ENCODE measurements around the gene LCN10.

LCN10 gene

GRCh38 chr9:136720898-136721338 is 21.8 kb downstream of the LCN10 start:
- Histone ChIP-seq H3K14ac (ENCODE audit: low read length in 2 of 2) (no peak overlapping the region), H3K79me1 (replicated peaks; ENCODE audit: low read length, poor library complexity, severe bottlenecking) (peaks cover 10% of the 10 kb centered on the region), H4K91ac (ENCODE audit: low read length) (no peak overlapping the region), H3K9me3 (ENCODE audit: control insufficient read depth, low read length) (no peaks in the 10 kb centered on the region), H2BK15ac (ENCODE audit: low read depth, poor library complexity, severe bottlenecking) (no peak overlapping the region), H2AK5ac (ENCODE audit: low read length, severe bottlenecking) (no peak overlapping the region), H3K18ac (ENCODE audit: low read depth in 1 of 2, low read length in 2 of 2) (no peak overlapping the region), H3K23ac (ENCODE audit: low read length in 2 of 2) (no peak overlapping the region), H3K4me1 (ENCODE audit: control insufficient read depth, insufficient read depth, low read depth, low read length) (peaks cover 42% of the 10 kb centered on the region), H2BK120ac (ENCODE audit: low read depth, low read length) (no peak overlapping the region), H3K9ac (ENCODE audit: low read length) (peak overlapping the region; percentile 29), H4K8ac (ENCODE audit: low read length) (no peak overlapping the region), H3K4me2 (ENCODE audit: low read length, poor library complexity, severe bottlenecking) (no peak overlapping the region), H2AFZ (ENCODE audit: low read depth, low read length) (no peak overlapping the region), H2BK5ac (ENCODE audit: low read depth, low read length, poor library complexity, severe bottlenecking) (no peak overlapping the region), H3K27ac (ENCODE audit: low read length, poor library complexity, severe bottlenecking) (no peak overlapping the region), H2BK12ac (ENCODE audit: low read length in 2 of 2) (no peak overlapping the region), H3K4ac (ENCODE audit: low read depth in 1 of 2, low read length in 2 of 2) (no peak overlapping the region), H3K27me3 (ENCODE audit: control insufficient read depth in 1 of 2, insufficient read depth in 1 of 2, low read length in 2 of 2) (peaks cover 0 to 10% of the 10 kb centered on the region in 2 experiments), H3K4me3 (ENCODE audit: insufficient read depth in 1 of 2, low read depth in 1 of 2, low read length in 2 of 2) (no peak overlapping the region), H3K36me3 (ENCODE audit: control insufficient read depth in 1 of 2, insufficient read depth in 2 of 2, low read depth in 1 of 2, low read length in 2 of 2) (peaks cover 40 to 53% of the 10 kb centered on the region in 2 experiments)
- DNase-seq = no peak
- WGBS = 85% methylated on average over 11 of the region's 11 CpGs

DNA sequence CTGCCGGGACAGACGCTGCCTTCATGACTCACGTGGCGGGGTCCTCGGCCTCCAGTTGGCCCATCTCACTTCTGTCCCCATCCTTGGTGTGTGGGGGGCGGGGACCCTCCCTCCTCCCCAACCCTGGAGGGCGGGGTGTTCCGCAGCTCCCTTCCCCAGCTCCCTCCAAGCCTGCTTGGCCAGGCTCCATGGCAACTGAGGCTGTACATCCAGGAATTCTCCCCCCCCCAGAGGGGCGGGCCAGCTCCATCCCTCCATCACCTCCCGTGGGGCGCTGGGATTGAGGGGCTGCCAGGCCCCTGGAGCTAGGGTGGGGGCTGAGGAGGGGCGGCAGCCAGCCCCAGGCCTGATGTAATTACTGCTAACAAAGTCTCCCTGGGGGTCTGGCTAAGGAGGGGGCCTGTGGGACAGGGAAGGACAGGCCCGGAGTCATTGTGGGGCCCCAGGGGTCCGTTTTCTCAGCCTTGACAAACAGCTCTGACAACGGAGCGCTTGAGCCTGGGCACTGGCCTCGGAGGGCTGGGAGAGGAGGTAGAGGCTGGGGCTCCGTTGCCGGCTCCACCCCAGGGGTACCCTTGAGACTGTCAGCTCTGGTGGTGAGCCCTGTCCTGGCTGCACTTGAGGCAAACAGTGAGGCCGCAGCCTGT is 22.4 kb downstream of the LCN10 start:
- WGBS = 50% methylated on average over 17 of the region's 20 CpGs
- H2BK12ac ChIP-seq (ENCODE audit: low read length in 2 of 2) = no peak overlapping the region
- DNase-seq = no peak

DNA sequence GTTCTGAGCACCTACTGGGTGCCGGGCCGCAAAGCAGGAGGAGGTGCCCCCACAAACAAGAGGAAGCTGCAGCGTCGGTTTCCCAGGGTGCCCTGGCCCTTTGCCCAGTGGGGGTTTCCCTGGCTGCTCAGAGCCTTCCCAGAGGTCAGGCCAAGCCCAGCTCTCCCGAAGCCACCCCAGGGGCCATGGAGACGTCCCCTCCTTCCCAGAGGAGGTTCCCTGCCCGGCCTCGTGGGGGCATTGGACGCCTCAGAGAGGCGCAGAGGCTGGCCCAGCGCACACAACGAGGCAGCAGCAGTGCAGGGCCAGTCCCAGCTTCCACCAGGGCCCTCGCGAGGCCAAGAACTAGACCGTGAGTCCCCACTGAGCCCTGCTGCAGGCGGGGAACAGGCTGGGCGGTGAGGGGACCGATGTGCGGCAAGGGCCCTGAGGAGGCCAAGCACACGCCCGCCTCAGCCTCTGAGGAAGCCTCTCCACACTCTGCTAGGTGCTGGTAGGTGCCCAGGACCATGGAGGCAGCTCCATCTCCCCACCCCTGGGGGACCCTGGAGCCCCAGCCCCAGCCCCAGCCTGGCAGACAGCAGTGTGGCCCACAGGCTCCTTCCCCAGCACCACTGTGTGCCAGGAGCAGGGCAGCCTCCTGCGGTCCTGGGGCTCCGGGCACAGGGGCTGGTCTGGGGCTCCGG is 23.4 kb downstream of the LCN10 start:
- Histone ChIP-seq H2AFZ (ENCODE audit: low read depth, low read length) (no peak overlapping the region), H3K18ac (ENCODE audit: low read depth in 1 of 2, low read length in 2 of 2) (no peak overlapping the region), H2AK5ac (ENCODE audit: low read length, severe bottlenecking) (no peak overlapping the region), H2BK5ac (ENCODE audit: low read depth, low read length, poor library complexity, severe bottlenecking) (no peak overlapping the region), H3K27me3 (ENCODE audit: control insufficient read depth in 1 of 2, insufficient read depth in 1 of 2, low read length in 2 of 2) (peaks cover 0 to 16% of the 10 kb centered on the region in 2 experiments), H3K4me2 (ENCODE audit: low read length, poor library complexity, severe bottlenecking) (no peak overlapping the region), H3K14ac (ENCODE audit: low read length in 2 of 2) (no peak overlapping the region), H4K91ac (ENCODE audit: low read length) (peak overlapping the region; percentile 30), H4K8ac (ENCODE audit: low read length) (no peak overlapping the region), H3K4me1 (ENCODE audit: control insufficient read depth, insufficient read depth, low read depth, low read length) (peaks cover 34% of the 10 kb centered on the region), H2BK15ac (ENCODE audit: low read depth, poor library complexity, severe bottlenecking) (no peak overlapping the region), H2BK120ac (ENCODE audit: low read depth, low read length) (no peak overlapping the region), H3K9me3 (ENCODE audit: control insufficient read depth, low read length) (no peaks in the 10 kb centered on the region), H2BK12ac (ENCODE audit: low read length in 2 of 2) (no peak overlapping the region), H3K36me3 (ENCODE audit: control insufficient read depth in 1 of 2, insufficient read depth in 2 of 2, low read depth in 1 of 2, low read length in 2 of 2) (peaks cover 26 to 43% of the 10 kb centered on the region in 2 experiments), H3K79me1 (replicated peaks; ENCODE audit: low read length, poor library complexity, severe bottlenecking) (peaks cover 10% of the 10 kb centered on the region), H3K9ac (ENCODE audit: low read length) (no peak overlapping the region), H3K4ac (ENCODE audit: low read depth in 1 of 2, low read length in 2 of 2) (no peak overlapping the region), H3K27ac (ENCODE audit: low read length, poor library complexity, severe bottlenecking) (no peak overlapping the region), H3K23ac (ENCODE audit: low read length in 2 of 2) (no peak overlapping the region), H3K4me3 (ENCODE audit: insufficient read depth in 1 of 2, low read depth in 1 of 2, low read length in 2 of 2) (no peak overlapping the region)
- no peak for DNase-seq
- 87% methylated on average over 24 of the region's 24 CpGs for WGBS

More for the DNA sequence above, 22.4 kb downstream of the LCN10 start:
- H3K4me1 ChIP-seq (ENCODE audit: control insufficient read depth, insufficient read depth, low read depth, low read length) = peaks cover 36% of the 10 kb centered on the region
- H3K18ac ChIP-seq (ENCODE audit: low read depth in 1 of 2, low read length in 2 of 2) = no peak overlapping the region
- no peak overlapping the region for H3K4me3 ChIP-seq (ENCODE audit: insufficient read depth in 1 of 2, low read depth in 1 of 2, low read length in 2 of 2)
- no peak overlapping the region for H3K23ac ChIP-seq (ENCODE audit: low read length in 2 of 2)
- peak overlapping the region; percentile 29 for H3K9ac ChIP-seq (ENCODE audit: low read length)
- no peak overlapping the region for H2BK120ac ChIP-seq (ENCODE audit: low read depth, low read length)
- no peak overlapping the region for H3K14ac ChIP-seq (ENCODE audit: low read length in 2 of 2)
- H3K79me1 ChIP-seq (replicated peaks; ENCODE audit: low read length, poor library complexity, severe bottlenecking) = peaks cover 10% of the 10 kb centered on the region
- no peak overlapping the region for H3K27ac ChIP-seq (ENCODE audit: low read length, poor library complexity, severe bottlenecking)
- peaks cover 0 to 10% of the 10 kb centered on the region in 2 experiments for H3K27me3 ChIP-seq (ENCODE audit: control insufficient read depth in 1 of 2, insufficient read depth in 1 of 2, low read length in 2 of 2)
- H2BK5ac ChIP-seq (ENCODE audit: low read depth, low read length, poor library complexity, severe bottlenecking) = no peak overlapping the region
- H3K4ac ChIP-seq (ENCODE audit: low read depth in 1 of 2, low read length in 2 of 2) = no peak overlapping the region
- H3K36me3 ChIP-seq (ENCODE audit: control insufficient read depth in 1 of 2, insufficient read depth in 2 of 2, low read depth in 1 of 2, low read length in 2 of 2) = peaks cover 35 to 48% of the 10 kb centered on the region in 2 experiments
- no peak overlapping the region for H2AK5ac ChIP-seq (ENCODE audit: low read length, severe bottlenecking)
- H2AFZ ChIP-seq (ENCODE audit: low read depth, low read length) = no peak overlapping the region
- no peaks in the 10 kb centered on the region for H3K9me3 ChIP-seq (ENCODE audit: control insufficient read depth, low read length)
- H4K8ac ChIP-seq (ENCODE audit: low read length) = no peak overlapping the region
- no peak overlapping the region for H2BK15ac ChIP-seq (ENCODE audit: low read depth, poor library complexity, severe bottlenecking)
- no peak overlapping the region for H3K4me2 ChIP-seq (ENCODE audit: low read length, poor library complexity, severe bottlenecking)
- no peak overlapping the region for H4K91ac ChIP-seq (ENCODE audit: low read length)

GRCh38 chr9:136718345-136719194 is 24.2 kb downstream of the LCN10 start:
- WGBS = 93% methylated on average over 20 of the region's 20 CpGs
- no peak overlapping the region for H3K4me3 ChIP-seq (ENCODE audit: insufficient read depth in 1 of 2, low read depth in 1 of 2, low read length in 2 of 2)
- H3K79me1 ChIP-seq (replicated peaks; ENCODE audit: low read length, poor library complexity, severe bottlenecking) = peaks cover 9% of the 10 kb centered on the region
- no peak overlapping the region for H2AFZ ChIP-seq (ENCODE audit: low read depth, low read length)
- no peak overlapping the region for H3K9ac ChIP-seq (ENCODE audit: low read length)
- peaks cover 19 to 37% of the 10 kb centered on the region in 2 experiments for H3K36me3 ChIP-seq (ENCODE audit: control insufficient read depth in 1 of 2, insufficient read depth in 2 of 2, low read depth in 1 of 2, low read length in 2 of 2)
- no peak overlapping the region for H2BK120ac ChIP-seq (ENCODE audit: low read depth, low read length)
- H3K4ac ChIP-seq (ENCODE audit: low read depth in 1 of 2, low read length in 2 of 2) = no peak overlapping the region
- no peak overlapping the region for H3K23ac ChIP-seq (ENCODE audit: low read length in 2 of 2)
- H2AK5ac ChIP-seq (ENCODE audit: low read length, severe bottlenecking) = no peak overlapping the region
- peaks cover 38% of the 10 kb centered on the region for H3K4me1 ChIP-seq (ENCODE audit: control insufficient read depth, insufficient read depth, low read depth, low read length)
- no peak overlapping the region for H4K91ac ChIP-seq (ENCODE audit: low read length)
- H3K18ac ChIP-seq (ENCODE audit: low read depth in 1 of 2, low read length in 2 of 2) = no peak overlapping the region
- no peak overlapping the region for H3K27ac ChIP-seq (ENCODE audit: low read length, poor library complexity, severe bottlenecking)
- no peak overlapping the region for H4K8ac ChIP-seq (ENCODE audit: low read length)
- no peak overlapping the region for H2BK15ac ChIP-seq (ENCODE audit: low read depth, poor library complexity, severe bottlenecking)
- no peak overlapping the region for H2BK12ac ChIP-seq (ENCODE audit: low read length in 2 of 2)
- no peak overlapping the region for H3K4me2 ChIP-seq (ENCODE audit: low read length, poor library complexity, severe bottlenecking)
- no peak for DNase-seq
- H3K27me3 ChIP-seq (ENCODE audit: control insufficient read depth in 1 of 2, insufficient read depth in 1 of 2, low read length in 2 of 2) = peaks cover 0 to 23% of the 10 kb centered on the region in 2 experiments
- H3K14ac ChIP-seq (ENCODE audit: low read length in 2 of 2) = no peak overlapping the region
- no peak overlapping the region for H2BK5ac ChIP-seq (ENCODE audit: low read depth, low read length, poor library complexity, severe bottlenecking)
- H3K9me3 ChIP-seq (ENCODE audit: control insufficient read depth, low read length) = no peaks in the 10 kb centered on the region
